AG04450 (cell line): ENCODE results near the gene ZMAT3. TPM values are rescaled to one million over a fixed set of nuclear protein-coding genes. Genes with fewer than 3 reads are reported as not detected.
"Not testable (repeated sequence)": the region's sequence is repeated elsewhere in the genome, so short reads cannot be mapped to it uniquely, and the experiment has no call there.

Experiments used
- CTCF ChIA-PET: fragments of 300-600, 350-600 bp; formaldehyde crosslinking; extraction: SDS; loops from one replicate; lab custom pipeline; 2022; ENCODE audit warnings: antibody characterized with exemption, inconsistent platforms; lab: Charles Lee
- POLR2A ChIA-PET: fragments of 350-600 bp; formaldehyde crosslinking; extraction: SDS; loops from one replicate; lab custom pipeline; 2021; ENCODE audit warnings: antibody characterized with exemption, inconsistent platforms; lab: Yijun Ruan, JAX
- DNase-seq: peaks from one replicate; pipeline ENCODE4 v3.0.0-alpha.2; 2011; ENCODE audit warnings: low read depth, low spot score
- H3K27ac ChIP-seq: one replicate; pipeline ENCODE4 v1.5.1; 2012; ENCODE audit warnings: low read depth, low read length, control low read depth
- H3K27me3 ChIP-seq: one replicate; pipeline ENCODE4 v1.6.0; 2012; ENCODE audit warnings: low read length; ENCODE audit not compliant: control insufficient read depth, insufficient read depth
- H3K4me3 ChIP-seq: 2 replicates; pipeline ENCODE4 v1.5.1; 2011; ENCODE audit warnings: mild to moderate bottlenecking, low read depth, low read length, control low read depth
- H3K9me3 ChIP-seq: 2 replicates; pipeline ENCODE4 v1.5.1; 2012; ENCODE audit warnings: low read length; ENCODE audit not compliant: control insufficient read depth, insufficient read depth
- polyA plus RNA-seq: library from polyadenylated mRNA; depleted of rRNA; stranded (reverse); fragments of >200 nt; gene quantifications from 2 replicates; pipeline ENCODE4 v1.2.3, GENCODE V29; 2011
- TF ChIP-seq, protein P1 (sequence below): IDR thresholded peaks from 2 replicates; pipeline ENCODE4 v1.5.1; 2011; ENCODE audit warnings: low read depth, low read length, control low read depth, inconsistent platforms

The ZMAT3 gene
- polyA plus RNA-seq, 1 experiment, result 51.9 TPM

DNA sequence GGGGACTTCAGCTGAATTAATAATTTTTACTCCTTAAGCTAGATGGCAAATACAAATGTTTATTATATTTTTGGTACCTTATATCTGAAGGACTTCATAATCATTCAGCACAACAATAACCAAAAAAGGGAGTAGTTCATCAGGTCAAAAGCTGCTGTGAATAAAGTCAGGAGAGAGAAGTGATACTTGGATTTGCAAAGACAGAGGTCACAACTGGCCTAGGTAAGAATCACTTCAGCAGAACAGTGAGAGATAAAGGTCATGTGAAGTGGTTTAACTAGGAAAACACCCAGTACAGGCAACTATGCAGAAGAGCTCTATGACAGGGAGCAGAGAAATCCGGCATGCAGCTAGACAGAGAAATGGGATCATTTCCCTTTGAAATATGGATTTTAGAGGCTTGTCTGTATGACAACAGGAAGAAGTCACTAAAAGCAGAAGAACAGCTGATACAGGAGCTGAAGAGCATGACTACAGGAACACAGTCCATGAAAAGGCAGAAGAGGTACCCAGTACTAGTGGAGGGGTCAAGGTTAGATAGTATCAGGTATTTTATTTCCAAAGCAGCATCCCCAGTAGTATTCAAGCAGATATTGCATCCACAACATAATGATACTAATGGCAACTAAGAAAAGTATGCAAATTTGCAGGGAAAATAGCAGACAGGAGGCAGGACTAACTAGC lies 25.7 kb downstream of the ZMAT3 start:
- DNase-seq, result no peak
- ChIA-PET POLR2A (no interaction called here), CTCF (no interaction called here)
- Histone ChIP-seq H3K27ac (no peak overlapping the region), H3K27me3 (no peaks in the 10 kb centered on the region), H3K9me3 (no peaks in the 10 kb centered on the region), H3K4me3 (no peak overlapping the region)
- TF ChIP-seq, protein P1, sequence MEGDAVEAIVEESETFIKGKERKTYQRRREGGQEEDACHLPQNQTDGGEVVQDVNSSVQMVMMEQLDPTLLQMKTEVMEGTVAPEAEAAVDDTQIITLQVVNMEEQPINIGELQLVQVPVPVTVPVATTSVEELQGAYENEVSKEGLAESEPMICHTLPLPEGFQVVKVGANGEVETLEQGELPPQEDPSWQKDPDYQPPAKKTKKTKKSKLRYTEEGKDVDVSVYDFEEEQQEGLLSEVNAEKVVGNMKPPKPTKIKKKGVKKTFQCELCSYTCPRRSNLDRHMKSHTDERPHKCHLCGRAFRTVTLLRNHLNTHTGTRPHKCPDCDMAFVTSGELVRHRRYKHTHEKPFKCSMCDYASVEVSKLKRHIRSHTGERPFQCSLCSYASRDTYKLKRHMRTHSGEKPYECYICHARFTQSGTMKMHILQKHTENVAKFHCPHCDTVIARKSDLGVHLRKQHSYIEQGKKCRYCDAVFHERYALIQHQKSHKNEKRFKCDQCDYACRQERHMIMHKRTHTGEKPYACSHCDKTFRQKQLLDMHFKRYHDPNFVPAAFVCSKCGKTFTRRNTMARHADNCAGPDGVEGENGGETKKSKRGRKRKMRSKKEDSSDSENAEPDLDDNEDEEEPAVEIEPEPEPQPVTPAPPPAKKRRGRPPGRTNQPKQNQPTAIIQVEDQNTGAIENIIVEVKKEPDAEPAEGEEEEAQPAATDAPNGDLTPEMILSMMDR, result no peak

DNA sequence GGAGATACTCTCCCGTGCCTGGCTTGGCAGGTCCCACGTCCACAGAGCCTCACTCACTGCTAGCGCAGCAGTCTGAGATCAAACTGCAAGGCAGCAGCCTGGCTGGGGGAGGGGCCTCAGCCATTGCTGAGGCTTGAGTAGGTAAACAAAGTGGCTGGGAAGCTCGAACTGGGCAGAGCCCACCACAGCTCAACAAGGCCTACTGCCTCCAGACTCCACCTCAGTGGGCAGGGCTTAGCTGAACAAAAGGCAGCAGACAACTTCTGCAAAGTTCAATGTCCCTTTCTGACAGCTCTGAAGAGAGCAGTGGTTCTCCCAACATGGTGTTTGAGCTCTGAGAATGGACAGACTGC lies 32.7 kb downstream of the ZMAT3 start:
- CTCF ChIA-PET, result interaction anchor here (1.2 kb wide), 1 partner anchor 23 kb away, joined by 3 read pairs; no protein-coding TSS in a partner anchor
- H3K4me3 ChIP-seq, DNase-seq, POLR2A ChIA-PET, H3K27ac ChIP-seq, H3K27me3 ChIP-seq, H3K9me3 ChIP-seq: not testable (repeated sequence)

DNA sequence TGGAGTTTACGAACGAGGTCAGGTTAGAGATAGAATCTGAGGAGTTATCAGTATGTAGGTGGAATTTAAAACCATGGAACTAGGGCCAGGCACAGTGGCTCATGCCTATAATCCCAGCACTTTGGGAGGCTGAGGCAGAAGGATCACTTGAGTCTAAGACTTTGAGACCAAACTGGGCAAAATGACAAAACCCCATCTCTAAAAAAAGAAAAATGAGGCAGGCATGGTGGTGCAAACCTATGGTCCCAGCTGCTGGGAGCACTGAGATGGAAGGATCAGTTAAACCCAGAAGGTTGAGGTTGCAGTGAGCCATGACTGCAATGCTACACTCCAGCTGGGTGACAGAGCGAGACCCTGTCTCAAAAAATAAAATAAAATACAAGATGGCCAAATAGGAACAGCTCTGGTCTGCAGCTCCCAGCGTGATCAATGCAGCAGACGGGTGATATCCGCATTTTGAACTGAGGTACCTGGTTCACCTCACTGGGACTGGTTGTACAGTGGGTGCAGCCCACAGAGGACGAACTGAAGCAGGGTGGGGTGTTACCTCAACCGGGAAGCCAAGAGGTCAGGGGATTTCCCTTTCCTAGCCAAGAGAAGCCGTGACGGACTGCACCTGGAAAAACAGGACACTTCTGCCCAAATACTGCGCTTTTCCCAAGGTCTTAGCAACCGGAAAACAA lies 33.3 kb downstream of the ZMAT3 start:
- peaks cover 5% of the 10 kb centered on the region; the same call in 1 of the 2 replicates for H3K9me3 ChIP-seq
- ChIA-PET CTCF (interaction anchor here (0.5 to 1.6 kb wide), 3 partner anchors 23 to 324 kb away, joined by 3 to 6 read pairs (median 4); no protein-coding TSS in a partner anchor), POLR2A (no interaction called here)
- no peaks in the 10 kb centered on the region for H3K27me3 ChIP-seq
- H3K4me3 ChIP-seq, result no peak overlapping the region
- no peak for DNase-seq
- TF ChIP-seq, protein P1, result no peak
- H3K27ac ChIP-seq, result peak overlapping the region; percentile 0

DNA sequence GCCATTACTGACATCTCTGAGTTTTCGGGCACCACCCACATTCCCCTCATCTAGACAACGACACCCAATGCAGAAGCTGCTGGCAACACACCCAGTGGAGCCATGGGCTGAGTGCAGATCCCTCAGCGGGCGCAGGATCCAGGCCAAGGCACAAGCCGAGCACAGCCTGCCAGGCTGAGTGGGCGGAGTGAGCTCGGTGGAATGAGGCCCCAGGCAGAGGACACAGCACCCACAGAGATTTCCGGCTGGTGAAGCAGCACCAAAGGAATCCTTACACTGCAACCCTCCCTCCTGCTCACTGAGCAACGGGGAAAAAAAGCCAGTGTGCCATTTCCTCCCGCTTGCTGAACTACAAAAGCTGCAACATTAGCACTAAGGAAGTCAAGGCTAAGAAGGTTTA lies 34.3 kb downstream of the ZMAT3 start:
- CTCF ChIA-PET, result interaction anchor here (1.4 to 1.6 kb wide), 3 partner anchors 9 to 285 kb away, joined by 4 to 6 read pairs (median 4); no protein-coding TSS in a partner anchor
- no peak for DNase-seq
- Histone ChIP-seq H3K27ac (peak overlapping the region; percentile 11), H3K4me3 (no peak overlapping the region), H3K27me3 (no peaks in the 10 kb centered on the region), H3K9me3 (peaks cover 10% of the 10 kb centered on the region; the same call in 1 of the 2 replicates)
- POLR2A ChIA-PET, result no interaction called here
- TF ChIP-seq, protein P1, result no peak

DNA sequence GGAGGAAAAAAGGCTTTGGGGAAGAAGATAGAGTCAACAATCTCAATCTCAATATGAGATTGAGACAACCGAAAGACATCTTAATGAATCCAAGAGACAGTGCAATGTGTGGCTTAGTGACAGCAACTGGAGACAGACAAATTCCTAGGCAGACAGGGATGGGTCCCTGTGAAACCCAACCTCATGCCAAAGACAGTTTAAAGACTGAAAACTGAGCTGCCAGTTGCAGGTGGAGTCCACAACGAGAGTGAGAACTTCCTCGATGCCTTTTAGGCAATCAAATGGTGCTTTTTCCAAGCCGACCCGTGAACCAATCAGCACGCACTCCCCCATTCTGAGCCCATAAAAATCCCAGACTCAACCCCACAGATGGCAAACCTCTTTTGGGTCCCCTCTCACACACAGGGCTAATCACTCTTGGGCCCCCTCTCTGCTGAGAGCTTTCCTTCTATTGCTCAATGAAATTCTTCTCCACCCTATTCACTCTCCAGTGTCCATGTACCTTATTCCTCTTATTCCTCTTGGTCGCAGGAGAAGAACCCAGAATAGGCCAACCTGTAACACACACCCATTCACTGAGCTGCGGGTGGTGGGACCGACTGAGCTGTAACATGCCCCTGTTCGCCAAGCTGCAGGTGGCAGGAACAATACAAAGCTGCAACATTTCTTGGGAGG lies 34.8 kb downstream of the ZMAT3 start:
- no peak for DNase-seq
- Histone ChIP-seq H3K27me3 (no peaks in the 10 kb centered on the region), H3K27ac (peak overlapping the region; percentile 11), H3K9me3 (peaks cover 16% of the 10 kb centered on the region; the same call in 1 of the 2 replicates), H3K4me3 (no peak overlapping the region)
- CTCF ChIA-PET, result interaction anchor here (1.0 to 1.6 kb wide), 4 partner anchors 9 to 285 kb away, joined by 4 to 6 read pairs (median 4); no protein-coding TSS in a partner anchor
- POLR2A ChIA-PET, result no interaction called here
- TF ChIP-seq, protein P1, result no peak
